Adipose tissue (tissue), 3 donors: ENCODE data around the gene MAGEB2. TPM values are rescaled to one million over a fixed set of nuclear protein-coding genes. Genes with fewer than 3 reads are reported as not detected.
"Not testable (repeated sequence)": the region's sequence is repeated elsewhere in the genome, so short reads cannot be mapped to it uniquely, and the experiment has no call there.

Source experiments
- H3K27ac ChIP-seq: one replicate; pipeline ENCODE4 v1.5.1; 2013; ENCODE audit warnings: low read depth, low read length
- WGBS, 3 donors: extraction: QIAGEN DNeasy Blood & Tissue Kit; methylation state at CpG; one replicate each; pipeline ENCODE4 v1.1.7; 2013; 5-methylcytosine and 5-hydroxymethylcytosine counted together
- polyA plus RNA-seq, 3 donors: library from polyadenylated mRNA; stranded (reverse); fragments of 200-250 nt; gene quantifications; one replicate each; pipeline ENCODE4 v1.2.3, GENCODE V29; 2013
- donor health status: healthy with polysubstance abuse.
- donor health status: Bipolar disorder and iron deficiency.
- donor health status: healthy.

MAGEB2 gene, protein sequence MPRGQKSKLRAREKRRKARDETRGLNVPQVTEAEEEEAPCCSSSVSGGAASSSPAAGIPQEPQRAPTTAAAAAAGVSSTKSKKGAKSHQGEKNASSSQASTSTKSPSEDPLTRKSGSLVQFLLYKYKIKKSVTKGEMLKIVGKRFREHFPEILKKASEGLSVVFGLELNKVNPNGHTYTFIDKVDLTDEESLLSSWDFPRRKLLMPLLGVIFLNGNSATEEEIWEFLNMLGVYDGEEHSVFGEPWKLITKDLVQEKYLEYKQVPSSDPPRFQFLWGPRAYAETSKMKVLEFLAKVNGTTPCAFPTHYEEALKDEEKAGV
- not detected for polyA plus RNA-seq

DNA sequence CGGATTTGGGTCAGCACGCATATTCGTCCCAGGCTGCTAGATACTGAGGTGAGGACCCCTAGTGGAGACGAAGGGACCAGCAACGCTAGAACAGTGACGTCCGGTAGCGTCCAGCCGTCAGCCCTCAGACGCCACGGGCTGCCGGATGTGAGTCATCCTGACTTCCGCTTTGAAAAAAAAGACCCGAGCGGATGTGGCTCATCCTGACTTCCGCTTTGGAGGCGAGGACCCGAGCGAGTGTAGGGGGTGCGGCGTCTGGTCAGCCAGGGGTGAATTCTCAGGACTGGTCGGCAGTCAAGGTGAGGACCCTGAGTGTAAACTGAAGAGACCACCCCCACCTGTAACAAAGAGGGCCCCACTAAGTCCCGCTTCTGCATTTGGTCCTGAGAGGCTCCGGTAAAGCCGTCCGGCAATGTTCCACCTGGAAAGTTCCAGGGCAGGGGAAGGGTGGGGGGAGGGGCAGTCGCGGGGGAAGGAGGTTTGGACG lies at the start of gene MAGEB2:
MAGEB2 (plus strand) TSS at position 207 of the 487 bp plus-strand sequence. CDS start 3,018 bp downstream, outside the sequence.
- WGBS, 3 donors, result 89 to 95% (median 94%) methylated on average over 24 to 29 of the region's 29 CpGs
- no peak within 1 kb of the TSS for H3K27ac ChIP-seq

DNA sequence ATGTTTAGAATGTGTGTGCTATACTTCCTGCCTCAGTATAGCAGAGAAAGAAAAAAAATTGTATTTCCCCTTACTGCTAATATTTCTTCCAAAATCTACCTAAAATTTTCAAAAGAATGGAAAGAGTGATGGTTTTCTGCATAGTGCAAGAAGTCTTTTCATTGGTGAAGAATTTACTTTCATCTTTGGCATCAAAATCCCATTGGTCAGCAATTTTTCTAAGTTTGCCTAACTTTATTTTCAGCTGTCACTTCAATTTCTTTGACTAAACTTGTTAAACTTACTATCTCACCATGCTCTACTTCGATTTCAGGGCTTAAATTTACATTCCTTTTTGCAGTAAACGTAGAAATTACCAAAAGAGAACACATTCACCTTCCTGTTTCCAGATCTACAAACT lies 44.5 kb upstream of the MAGEB2 start:
- 23 to 44% (median 44%) methylated on average over 2 of the region's 2 CpGs for WGBS, 3 donors
- no peak overlapping the region for H3K27ac ChIP-seq

DNA sequence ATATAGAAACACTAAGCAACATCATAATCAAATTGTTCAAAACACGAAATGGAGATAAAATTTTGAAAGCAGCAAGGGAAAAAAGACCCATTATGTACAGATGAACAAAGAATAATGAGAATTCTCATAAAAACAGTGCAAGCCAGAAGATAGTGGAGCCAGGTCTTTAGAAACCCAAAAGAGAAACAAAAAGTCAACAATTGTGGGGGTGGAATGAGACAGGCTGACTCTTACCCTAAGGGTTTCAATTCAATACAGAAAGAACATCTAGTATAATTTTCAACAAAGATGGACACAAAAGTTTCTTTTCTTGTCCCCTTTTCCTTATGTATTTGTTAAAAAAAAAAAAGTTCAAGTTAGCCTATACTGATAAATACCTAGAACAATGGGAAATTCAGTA lies 34.0 kb upstream of the MAGEB2 start:
- 21 to 66% (median 56%) methylated on average over 1 of the region's 1 CpG for WGBS, 3 donors
- no peak overlapping the region for H3K27ac ChIP-seq

DNA sequence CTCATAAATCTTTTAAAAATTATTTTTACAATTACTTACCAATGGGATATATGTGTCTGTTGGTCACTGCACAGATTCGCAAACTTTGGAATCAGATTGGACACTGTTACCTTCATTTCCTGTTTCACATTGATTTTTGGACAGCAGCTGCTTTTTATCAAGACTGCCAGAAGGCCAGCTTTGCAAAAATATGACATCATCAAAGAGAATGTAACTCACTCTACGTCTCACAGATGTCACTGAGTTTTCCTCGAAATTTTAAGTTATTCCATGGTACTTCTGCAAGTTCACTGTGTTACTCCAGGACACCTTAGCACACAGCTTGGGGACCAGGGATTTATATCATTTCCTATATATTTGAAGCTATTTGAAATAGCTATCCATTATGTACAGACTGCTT lies 31.8 kb upstream of the MAGEB2 start:
- WGBS, 3 donors, result 25 to 53% (median 52%) methylated on average over 3 of the region's 3 CpGs
- no peak overlapping the region for H3K27ac ChIP-seq

DNA sequence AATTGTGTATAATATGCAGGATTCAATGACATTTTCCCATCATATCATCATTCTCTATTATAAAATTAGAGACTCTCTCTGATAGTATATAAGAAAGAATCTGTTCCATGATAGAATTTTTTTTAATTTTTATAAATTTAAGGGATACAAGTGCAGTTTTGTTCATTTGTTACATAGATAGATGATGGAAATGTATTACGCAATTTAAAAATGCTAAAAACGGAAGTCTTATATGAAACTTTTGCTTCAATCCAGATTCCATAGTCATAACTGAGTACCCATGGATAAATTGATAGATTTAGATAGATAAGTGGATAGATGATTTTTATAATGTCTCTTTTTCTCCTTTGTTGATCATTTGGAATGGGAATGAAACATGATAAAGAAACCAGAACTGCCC lies 24.9 kb upstream of the MAGEB2 start:
- no peak overlapping the region for H3K27ac ChIP-seq
- WGBS, 3 donors, result 80 to 98% (median 91%) methylated on average over 2 of the region's 2 CpGs

DNA sequence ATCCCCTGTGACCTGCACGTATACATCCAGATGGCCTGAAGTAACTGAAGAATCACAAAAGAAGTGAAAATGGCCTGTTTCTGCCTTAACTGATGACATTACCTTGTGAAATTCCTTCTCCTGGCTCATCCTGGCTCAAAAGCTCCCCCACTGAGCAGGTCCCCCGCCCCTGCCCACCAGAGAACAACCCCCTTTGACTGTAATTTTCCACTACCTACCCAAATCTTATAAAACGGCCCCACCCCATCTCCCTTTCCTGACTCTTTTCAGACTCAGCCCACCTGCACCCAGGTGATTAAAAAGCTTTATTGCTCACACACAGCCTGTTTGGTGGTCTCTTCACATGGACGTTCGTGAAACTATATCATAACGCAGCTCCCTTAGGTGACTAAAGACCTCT lies 21.5 kb upstream of the MAGEB2 start:
- H3K27ac ChIP-seq, result not testable (repeated sequence)
- WGBS, 3 donors, result 58 to 66% (median 64%) methylated on average over 5 to 6 of the region's 6 CpGs

DNA sequence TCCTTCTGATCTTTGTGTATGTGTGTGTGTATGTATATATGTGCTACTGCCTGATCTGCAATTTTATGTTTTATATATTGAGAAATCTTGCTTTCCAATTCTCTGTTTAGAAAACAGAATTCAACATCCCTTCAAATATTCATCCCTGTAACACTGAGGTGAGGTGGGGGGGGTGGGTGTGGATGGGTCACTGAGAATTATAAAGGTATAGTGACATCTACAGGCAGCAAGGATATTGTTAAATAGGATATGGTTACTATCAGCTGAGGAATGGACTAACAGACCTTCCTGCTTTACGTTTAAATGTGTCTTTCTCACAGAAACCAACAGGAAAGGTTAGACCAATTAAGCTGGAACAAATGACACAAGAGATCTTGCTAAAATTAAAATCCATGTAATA lies 19.0 kb upstream of the MAGEB2 start:
- H3K27ac ChIP-seq, result no peak overlapping the region
- 0 to 10% (median 3%) methylated on average over 1 of the region's 1 CpG for WGBS, 3 donors

DNA sequence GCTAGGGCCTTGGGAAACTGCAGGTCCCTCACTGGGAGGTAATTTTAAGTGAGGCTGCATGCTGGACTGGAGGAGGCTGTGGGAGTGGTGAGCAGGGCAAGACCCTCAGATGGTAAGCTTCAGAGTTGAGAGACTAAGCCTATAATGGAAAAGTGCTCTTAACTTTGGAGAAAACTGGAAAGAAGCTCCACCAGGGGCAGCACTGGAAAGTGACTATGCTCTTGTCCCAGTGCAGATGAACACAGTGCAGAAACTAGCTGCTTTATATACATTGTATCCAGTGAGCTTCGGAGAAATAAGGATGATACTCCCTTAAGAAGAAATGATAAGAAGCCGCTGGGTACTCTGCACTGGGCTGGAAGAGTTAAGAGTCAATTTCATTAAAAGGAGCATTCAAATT lies 3.2 kb upstream of the MAGEB2 start:
- no peak overlapping the region for H3K27ac ChIP-seq
- 74 to 90% (median 87%) methylated on average over 2 of the region's 2 CpGs for WGBS, 3 donors

DNA sequence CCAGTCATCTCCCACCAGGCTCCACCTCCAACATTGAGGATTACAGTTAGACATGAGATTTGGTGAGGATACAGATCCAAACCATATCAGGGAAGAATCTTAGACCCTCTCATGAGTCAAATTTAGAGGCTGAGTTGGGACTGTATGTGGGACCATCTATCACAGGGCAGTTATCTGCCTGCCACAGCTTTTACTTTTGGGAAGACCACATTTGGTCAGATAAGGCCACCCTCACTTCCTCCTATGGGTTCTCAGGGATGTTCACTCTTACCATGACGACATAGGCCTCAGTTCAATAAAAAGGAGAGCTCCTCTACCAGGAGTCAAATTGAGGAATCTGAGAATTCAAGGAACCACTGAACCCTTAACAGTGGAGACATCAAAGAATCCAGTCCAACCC lies 2.1 kb downstream of the MAGEB2 start:
- H3K27ac ChIP-seq, result no peak overlapping the region
- WGBS, 3 donors, result 30 to 67% (median 31%) methylated on average over 1 of the region's 1 CpG

DNA sequence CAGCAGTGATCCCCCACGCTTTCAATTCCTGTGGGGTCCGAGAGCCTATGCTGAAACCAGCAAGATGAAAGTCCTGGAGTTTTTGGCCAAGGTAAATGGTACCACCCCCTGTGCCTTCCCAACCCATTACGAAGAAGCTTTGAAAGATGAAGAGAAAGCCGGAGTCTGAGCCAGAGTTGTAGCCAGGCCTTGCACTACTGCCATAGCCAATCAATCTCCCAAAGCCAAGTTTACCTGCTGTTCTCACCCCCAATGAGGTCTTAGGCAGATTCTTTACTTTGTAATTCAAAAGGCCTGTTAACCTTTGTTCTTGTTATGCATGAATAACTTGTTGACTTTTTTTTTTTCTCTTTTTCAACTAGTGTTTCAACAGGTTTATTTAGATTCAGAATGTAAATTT lies 4.0 kb downstream of the MAGEB2 start:
- H3K27ac ChIP-seq, result no peak overlapping the region
- WGBS, 3 donors, result 65 to 83% (median 67%) methylated on average over 4 of the region's 4 CpGs

DNA sequence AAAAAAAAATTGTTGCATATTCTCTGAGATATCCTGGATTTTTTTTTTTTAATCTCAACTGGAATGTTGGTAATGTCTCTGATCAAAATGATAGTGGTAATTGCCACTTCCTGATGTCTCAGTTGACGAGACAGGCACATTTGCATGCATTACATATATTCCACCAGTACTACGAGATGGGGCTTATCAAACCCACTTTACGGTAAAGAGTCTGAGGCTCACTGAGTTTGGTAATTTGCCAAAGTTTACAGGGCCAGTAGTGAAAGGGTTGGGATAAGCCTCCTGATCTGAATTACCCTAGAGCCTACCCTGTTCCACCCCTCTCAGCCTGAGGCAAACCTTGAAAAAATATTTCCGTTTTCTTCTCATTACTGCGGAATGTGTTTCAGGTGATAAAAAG lies 5.3 kb downstream of the MAGEB2 start:
- no peak overlapping the region for H3K27ac ChIP-seq
- WGBS, 3 donors, result 72 to 87% (median 76%) methylated on average over 5 of the region's 5 CpGs

DNA sequence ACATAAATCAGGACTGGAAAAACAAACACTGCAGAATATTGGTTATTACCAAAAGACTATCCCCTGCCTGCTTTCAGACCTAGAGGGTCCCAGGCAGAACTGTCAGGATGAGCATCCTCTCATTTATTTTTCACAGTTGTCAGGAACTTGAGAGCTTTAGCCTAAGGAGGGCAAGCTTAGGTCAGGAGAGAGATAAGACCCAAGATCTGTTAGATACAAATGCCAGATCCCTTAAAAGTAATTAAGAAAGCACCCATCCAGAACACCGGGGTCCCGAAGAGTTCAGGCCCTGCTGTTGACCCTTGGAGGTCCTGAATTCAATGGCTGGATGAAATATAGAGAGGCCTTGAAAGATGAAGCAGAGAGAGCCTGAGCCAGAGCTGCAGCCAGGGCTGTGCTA lies 9.2 kb downstream of the MAGEB2 start:
- no peak overlapping the region for H3K27ac ChIP-seq
- 24 to 52% (median 46%) methylated on average over 2 of the region's 2 CpGs for WGBS, 3 donors

DNA sequence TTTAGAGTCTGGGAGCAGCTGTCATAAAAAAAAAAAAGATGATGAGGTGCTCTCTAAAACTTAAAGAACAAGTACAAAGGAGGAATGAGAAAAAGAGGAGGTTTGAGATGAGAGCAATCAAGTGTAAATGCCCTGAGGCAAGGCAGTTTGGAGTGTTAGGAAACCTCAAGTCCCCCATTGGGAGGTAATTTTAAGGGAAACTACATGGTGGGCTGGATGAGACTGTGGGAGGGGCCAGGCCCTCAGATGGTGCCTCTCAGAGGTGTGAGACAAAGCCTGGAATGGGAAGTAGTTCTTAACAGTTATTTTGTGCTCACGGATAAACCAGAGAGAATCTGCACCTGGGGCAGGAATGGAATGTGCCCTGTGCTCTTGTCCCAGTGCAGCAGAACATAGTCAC lies 13.2 kb downstream of the MAGEB2 start:
- no peak overlapping the region for H3K27ac ChIP-seq
- WGBS, 3 donors, result 44 to 74% (median 60%) methylated on average over 1 of the region's 1 CpG

DNA sequence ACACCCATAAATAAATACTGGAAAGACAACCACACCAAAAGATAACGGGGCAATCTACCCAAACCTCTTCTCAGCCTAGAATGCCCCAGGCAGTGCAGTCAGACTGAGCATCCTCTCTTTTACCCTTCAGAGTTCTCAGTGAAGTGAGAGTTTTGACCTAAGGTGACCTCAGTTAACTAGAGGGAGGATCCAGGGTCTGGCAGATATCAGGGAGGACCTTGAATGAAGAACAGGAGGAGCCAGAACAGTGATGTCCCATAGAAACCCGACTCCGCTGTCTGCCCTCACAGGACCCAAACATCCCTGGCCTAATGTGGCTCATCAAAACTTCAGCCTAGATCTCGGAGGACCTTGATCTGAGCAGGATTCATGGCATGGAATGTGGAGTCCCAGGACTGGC lies 15.0 kb downstream of the MAGEB2 start, which contains the start of gene MAGEB3:
MAGEB3 (plus strand) TSS at position 263 of the 400 bp plus-strand sequence. CDS start 5,268 bp downstream, outside the sequence.
- H3K27ac ChIP-seq, result no peak within 1 kb of the TSS
- 64 to 71% (median 69%) methylated on average over 4 of the region's 4 CpGs for WGBS, 3 donors

DNA sequence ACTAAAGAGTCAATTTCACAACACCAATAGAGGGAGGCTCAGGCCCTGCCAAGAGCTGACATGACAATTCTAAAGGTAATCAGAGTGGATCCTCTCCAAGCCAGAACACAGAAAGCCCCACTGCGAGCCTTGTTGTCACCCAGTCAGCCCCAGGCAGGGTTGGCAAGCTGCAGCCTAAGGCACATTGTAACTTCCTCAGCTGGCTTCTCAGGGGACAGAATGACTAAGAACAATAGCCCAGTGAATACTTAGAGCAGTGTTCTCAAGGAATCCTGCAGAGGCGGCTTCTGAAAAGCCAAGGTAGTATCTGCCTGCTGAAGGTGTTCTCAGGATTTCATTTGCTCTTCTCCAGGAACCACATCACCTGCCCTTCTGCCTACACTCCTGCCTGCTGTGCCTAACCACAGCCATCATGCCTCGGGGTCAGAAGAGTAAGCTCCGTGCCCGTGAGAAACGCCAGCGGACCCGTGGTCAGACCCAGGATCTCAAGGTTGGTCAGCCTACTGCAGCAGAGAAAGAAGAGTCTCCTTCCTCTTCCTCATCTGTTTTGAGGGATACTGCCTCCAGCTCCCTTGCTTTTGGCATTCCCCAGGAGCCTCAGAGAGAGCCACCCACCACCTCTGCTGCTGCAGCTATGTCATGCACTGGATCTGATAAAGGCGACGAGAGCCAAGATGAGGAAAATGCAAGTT lies 26.5 kb downstream of the MAGEB2 start, which contains the start of gene MAGEB4:
MAGEB4 (plus strand) TSS at position 277 of the 692 bp plus-strand sequence; CDS start at position 413, 136 bp downstream.
- no peak within 1 kb of the TSS for H3K27ac ChIP-seq
- WGBS, 3 donors, result 84 to 92% (median 85%) methylated on average over 10 of the region's 10 CpGs

DNA sequence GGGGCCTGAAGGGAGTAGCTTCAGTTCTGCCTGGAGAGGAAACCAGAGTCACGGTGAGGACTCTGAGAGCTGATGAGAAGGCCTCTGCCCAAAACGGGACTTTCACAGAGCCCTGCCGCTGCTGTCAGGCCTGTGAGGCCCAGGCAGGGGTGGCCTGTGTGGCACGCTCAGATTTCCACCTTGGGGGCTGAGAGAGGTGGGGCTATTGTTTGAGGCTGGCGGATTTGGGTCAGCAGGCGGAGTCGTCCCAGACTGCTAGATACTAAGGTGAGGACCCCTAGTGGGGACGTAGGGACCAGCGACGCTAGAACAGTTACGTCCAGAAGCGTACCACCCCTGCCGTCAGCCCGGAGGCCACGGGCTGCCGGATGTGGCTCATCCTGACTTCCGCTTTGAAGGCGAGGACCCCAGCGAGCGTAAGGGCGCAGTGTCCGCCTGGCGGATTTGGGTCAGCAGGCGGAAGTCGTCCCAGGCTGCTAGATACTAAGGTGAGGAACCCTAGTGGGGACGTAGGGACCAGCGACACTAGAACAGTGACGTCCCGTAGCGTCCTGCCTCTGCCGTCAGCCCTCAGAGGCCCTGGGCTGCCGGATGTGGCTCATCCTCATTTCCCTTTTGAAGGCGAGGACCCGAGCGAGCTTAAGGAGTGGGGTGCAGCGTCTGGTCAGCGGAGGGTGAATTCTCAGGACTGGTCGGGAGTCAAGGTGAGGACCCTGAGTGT lies 31.6 kb downstream of the MAGEB2 start, which contains the start of gene MAGEB1:
MAGEB1 (plus strand) TSS at position 378 of the 721 bp plus-strand sequence. CDS start 3,348 bp downstream, outside the sequence.
- no peak within 1 kb of the TSS for H3K27ac ChIP-seq
- 82 to 93% (median 88%) methylated on average over 35 to 38 of the region's 38 CpGs for WGBS, 3 donors

DNA sequence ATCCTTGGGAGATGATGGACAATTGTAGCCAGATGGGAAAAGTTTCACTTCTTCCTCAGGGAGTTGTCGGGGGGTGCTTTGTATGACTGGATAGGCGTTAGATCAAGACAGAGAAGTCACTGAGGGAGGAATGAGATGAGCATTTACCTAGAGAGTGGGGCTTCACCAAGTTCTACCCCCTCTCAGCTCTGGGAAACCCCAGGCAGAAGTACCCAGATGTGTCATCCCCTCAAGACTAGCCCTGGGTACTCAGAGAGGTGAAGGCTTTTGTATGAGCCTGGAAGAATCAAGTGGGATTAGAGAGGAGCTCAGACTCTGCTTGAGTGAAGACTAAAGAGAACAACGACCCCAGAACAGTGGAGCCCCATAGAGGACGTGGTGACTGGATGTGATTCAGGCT lies 33.5 kb downstream of the MAGEB2 start:
- WGBS, 3 donors, result 57 to 80% (median 70%) methylated on average over 4 of the region's 4 CpGs
- no peak overlapping the region for H3K27ac ChIP-seq

DNA sequence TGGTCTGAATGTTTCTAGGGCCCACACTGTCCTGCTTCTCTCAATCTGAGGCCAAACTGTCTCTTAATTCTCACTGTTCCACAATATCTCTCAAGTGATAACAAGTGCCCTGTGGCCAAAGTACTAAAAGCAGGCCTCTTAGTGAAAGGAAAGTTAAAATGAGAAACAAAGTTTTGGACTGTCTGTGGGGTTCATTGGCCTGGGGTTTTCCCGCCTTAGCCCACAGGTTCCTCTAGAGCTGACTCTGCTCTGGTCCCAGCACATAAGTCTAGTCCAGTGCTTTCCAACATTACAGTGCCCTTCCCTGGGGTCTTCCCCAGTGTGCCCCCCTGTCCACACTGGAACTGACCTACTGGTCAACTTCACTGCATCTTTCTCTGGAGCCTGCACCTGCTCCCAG lies 37.9 kb downstream of the MAGEB2 start:
- 93 to 100% (median 93%) methylated on average over 1 of the region's 1 CpG for WGBS, 3 donors
- H3K27ac ChIP-seq, result no peak overlapping the region

DNA sequence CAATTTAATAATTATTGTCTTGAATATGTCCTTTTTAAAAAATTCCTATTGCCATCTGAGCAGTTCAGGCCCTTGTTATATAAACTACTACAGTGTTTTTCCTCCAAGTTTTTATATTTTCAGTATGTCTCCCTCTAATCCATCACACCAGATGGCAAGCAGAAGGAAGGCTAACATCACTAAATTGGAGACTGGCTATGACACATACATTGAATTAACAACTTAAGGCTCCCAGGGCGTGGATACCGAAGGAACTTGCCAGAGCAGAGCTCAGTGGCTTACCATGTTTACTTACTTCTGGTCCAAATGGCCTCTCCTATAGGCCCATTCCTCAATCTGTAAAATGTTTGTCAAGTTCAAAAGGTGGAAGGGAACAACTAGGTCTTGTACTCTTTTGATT lies 44.6 kb downstream of the MAGEB2 start:
- WGBS, 3 donors, result 76 to 80% (median 76%) methylated on average over 2 of the region's 2 CpGs
- H3K27ac ChIP-seq, result no peak overlapping the region
